Progenitor cell of endocrine pancreas (in vitro differentiated cells): ENCODE data around the gene PHRF1. TPM values are rescaled to one million over a fixed set of nuclear protein-coding genes. Genes with fewer than 3 reads are reported as not detected.

Experiments used
- DNase-seq: peaks from one replicate; pipeline ENCODE4 v3.0.0; 2021; ENCODE audit warnings: low spot score; ENCODE audit not compliant: unreplicated experiment
- H3K27ac Mint-ChIP-seq: 2 replicates; pipeline ENCODE4 v1.8.0; 2021; ENCODE audit warnings: mild to moderate bottlenecking, moderate library complexity, mixed read lengths
- H3K27me3 Mint-ChIP-seq: 2 replicates; pipeline ENCODE4 v1.8.0; 2021; ENCODE audit warnings: mixed read lengths
- H3K36me3 Mint-ChIP-seq: 2 replicates; pipeline ENCODE4 v1.8.0; 2022; ENCODE audit warnings: mixed read lengths; ENCODE audit not compliant: insufficient read depth
- H3K4me1 Mint-ChIP-seq: 2 replicates; pipeline ENCODE4 v1.8.0; 2021; ENCODE audit warnings: low read depth, mixed read lengths
- H3K4me3 Mint-ChIP-seq: 2 replicates; pipeline ENCODE4 v1.8.0; 2021; ENCODE audit warnings: low read depth, mild to moderate bottlenecking, moderate library complexity, mixed read lengths
- H3K9me3 Mint-ChIP-seq: 2 replicates; pipeline ENCODE4 v1.8.0; 2021; ENCODE audit warnings: low read depth, mixed read lengths
- CTCF ChIP-seq: fragments of 200-600 bp; sonication (generic); IDR thresholded peaks from one replicate; pipeline ENCODE4 v1.5.0; 2021; ENCODE audit warnings: antibody characterized with exemption, mild to moderate bottlenecking; ENCODE audit not compliant: unreplicated experiment
- total RNA-seq: library from RNA; stranded (reverse); gene quantifications from 2 replicates; pipeline ENCODE4 v1.2.1, GENCODE V29; 2021

Gene PHRF1
- total RNA-seq, 1 donor from 2014 or later: 44.4 TPM

- H3K4me1 Mint-ChIP-seq: peaks cover 6% of the 10 kb centered on the region
- TF ChIP-seq CTCF: no peak
- peak; percentile 77 for DNase-seq
- peaks cover under 1% of the 10 kb centered on the region for H3K36me3 Mint-ChIP-seq
- H3K27me3 Mint-ChIP-seq: no peaks in the 10 kb centered on the region
- peak within 1 kb of the TSS; percentile 83 for H3K4me3 Mint-ChIP-seq
- peak within 1 kb of the TSS; percentile 95 for H3K27ac Mint-ChIP-seq
- H3K9me3 Mint-ChIP-seq: no peaks in the 10 kb centered on the region
These were observed 39.2 kb upstream of the PHRF1 start, which contains the start of gene LRRC56 for GRCh38 chr11:536841-537621. Gene LRRC56, plus strand, starts transcription at chr11:537527. Its CDS starts 3,158 bp downstream, at chr11:540685.

GRCh38 chr11:537622-538430, 38.4 kb upstream of the PHRF1 start:
- H3K4me3 Mint-ChIP-seq: peak overlapping the region; percentile 55
- no peak for DNase-seq
- no peak for TF ChIP-seq CTCF
- peaks cover 2% of the 10 kb centered on the region for H3K36me3 Mint-ChIP-seq
- no peaks in the 10 kb centered on the region for H3K27me3 Mint-ChIP-seq
- no peak overlapping the region for H3K27ac Mint-ChIP-seq
- H3K9me3 Mint-ChIP-seq: no peaks in the 10 kb centered on the region
- peaks cover 6% of the 10 kb centered on the region for H3K4me1 Mint-ChIP-seq

GRCh38 chr11:538431-539051, 37.7 kb upstream of the PHRF1 start:
- TF ChIP-seq CTCF: no peak
- DNase-seq: no peak
- H3K27ac Mint-ChIP-seq: no peak overlapping the region
- H3K27me3 Mint-ChIP-seq: no peaks in the 10 kb centered on the region
- H3K4me3 Mint-ChIP-seq: peak overlapping the region; percentile 55
- H3K9me3 Mint-ChIP-seq: no peaks in the 10 kb centered on the region
- H3K4me1 Mint-ChIP-seq: peaks cover 6% of the 10 kb centered on the region
- peaks cover 2% of the 10 kb centered on the region for H3K36me3 Mint-ChIP-seq

GRCh38 chr11:539971-540481, 36.2 kb upstream of the PHRF1 start:
- Mint-ChIP-seq H3K27me3 (no peaks in the 10 kb centered on the region), H3K4me3 (no peak overlapping the region), H3K9me3 (no peaks in the 10 kb centered on the region), H3K4me1 (peaks cover 6% of the 10 kb centered on the region), H3K27ac (no peak overlapping the region), H3K36me3 (peaks cover 2% of the 10 kb centered on the region)
- TF ChIP-seq CTCF: no peak
- no peak for DNase-seq
